ENCODE results near the gene GDF2.

The GDF2 gene

GRCh38 chr10:47371629-47372485, 49.6 kb downstream of the GDF2 start:
- no peak for DNase-seq

DNA sequence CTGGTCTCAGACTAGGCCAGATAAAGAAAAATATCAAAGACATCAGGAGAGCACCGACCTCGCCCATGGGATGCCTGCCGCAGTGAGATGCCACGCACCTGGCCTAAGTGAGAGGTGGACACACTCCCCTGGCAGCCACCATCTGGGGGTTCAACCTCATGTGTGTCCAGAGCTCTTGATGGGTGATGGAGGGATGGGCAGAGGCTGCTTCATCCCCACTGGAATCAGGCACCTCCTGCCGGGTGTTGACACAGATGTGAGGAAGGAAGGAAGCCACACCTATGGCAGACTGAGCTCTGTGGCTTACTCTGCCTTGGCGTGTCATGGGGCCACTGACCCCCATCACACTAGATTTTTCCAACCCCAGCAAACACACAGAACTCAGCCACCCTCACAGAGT, 50.5 kb downstream of the GDF2 start:
- DNase-seq = no peak

- DNase-seq = no peak
Measured at GRCh38 chr10:47374611-47375536, 52.6 kb downstream of the GDF2 start.

DNA sequence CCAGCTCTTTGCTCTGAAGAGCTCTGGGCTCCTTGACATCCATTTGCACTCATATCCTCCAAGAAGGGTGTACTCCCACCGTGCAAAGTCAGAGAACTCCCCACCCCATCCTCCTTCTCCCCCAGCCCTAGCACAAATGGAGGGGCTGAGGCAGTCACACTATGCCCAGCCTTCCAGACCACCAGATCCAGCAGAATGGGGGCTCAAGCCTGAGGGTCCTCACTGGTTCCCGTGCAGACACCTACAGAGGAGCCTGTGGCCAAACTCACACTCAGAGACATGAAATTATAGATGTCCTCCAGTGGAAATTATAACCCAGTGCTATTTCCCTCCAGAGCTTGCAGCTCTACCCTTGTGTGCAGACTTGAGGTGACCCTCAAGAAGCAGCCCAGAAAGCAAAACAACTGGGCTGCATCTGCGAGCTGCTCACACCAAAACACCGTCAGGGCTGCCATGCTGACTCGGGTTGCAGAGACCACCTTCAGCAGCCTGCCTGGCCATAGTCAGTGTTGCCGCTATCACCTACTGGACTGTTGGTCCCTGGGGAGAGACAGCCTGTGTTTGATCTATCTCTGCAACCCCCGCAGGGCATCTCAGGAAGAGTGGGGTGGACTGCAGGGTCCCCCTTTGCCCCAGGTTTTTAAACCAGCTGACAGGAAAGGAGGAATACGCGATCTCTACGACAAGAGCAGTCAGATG, 54.4 kb downstream of the GDF2 start:
- DNase-seq = no peak

Measured in SW 1271 (cell line).